Esophagus muscularis mucosa (tissue), 4 donors: ENCODE data around the gene RAD51B. TPM values are rescaled to one million over a fixed set of nuclear protein-coding genes. Genes with fewer than 3 reads are reported as not detected.

ENCODE experiments used
- DNase-seq: peaks from one replicate; pipeline ENCODE4 v3.0.0-alpha.2; 2017; ENCODE audit errors: extremely low spot score
- H3K27ac ChIP-seq, 4 donors: fragments of 200-600 bp; sonication (generic); replicated peaks in 1 of 4; 1 replicate in 3 of 4; 2 replicates in 1 of 4; pipeline ENCODE4 v1.5.1; 2016 to 2019; ENCODE audit warnings: mild to moderate bottlenecking in 1 of 4
- H3K27me3 ChIP-seq, 4 donors: fragments of 200-600 bp; sonication (generic); one replicate each; pipeline versions ENCODE4 v1.5.1 to v1.6.0; 2016 to 2019
- H3K36me3 ChIP-seq, 4 donors: fragments of 200-600 bp; sonication (generic); one replicate each; pipeline ENCODE4 v1.5.1; 2016 to 2019
- H3K4me1 ChIP-seq, 4 donors: fragments of 200-600 bp; sonication (generic); one replicate each; pipeline ENCODE4 v1.5.1; 2016 to 2019
- H3K4me3 ChIP-seq, 4 donors: fragments of 200-600 bp; sonication (generic); 1 replicate in 2 of 4; 2 replicates in 2 of 4; pipeline ENCODE4 v1.5.1; 2016 to 2019; ENCODE audit warnings: mild to moderate bottlenecking in 4 of 4, moderate library complexity in 1 of 4
- H3K9me3 ChIP-seq, 4 donors: fragments of 200-600 bp; sonication (generic); 1 replicate in 3 of 4; 2 replicates in 1 of 4; pipeline ENCODE4 v1.5.1; 2016 to 2019
- CTCF ChIP-seq, 3 experiments: fragments of 200-600 bp in 2 of 3; fragments of 450-650 bp in 1 of 3; sonication (generic) in 2 of 3; IDR thresholded peaks; one replicate each; pipeline ENCODE4 v1.5.1; 2017 to 2019; ENCODE audit warnings: antibody characterized with exemption in 3 of 3, mild to moderate bottlenecking in 2 of 3, moderate library complexity in 1 of 3
- EP300 ChIP-seq: sonication (generic); formaldehyde crosslinking; IDR thresholded peaks from one replicate; pipeline ENCODE4 v1.6.1; 2017; ENCODE audit warnings: antibody characterized with exemption
- POLR2A ChIP-seq: fragments of 450-650 bp; IDR thresholded peaks from one replicate; pipeline ENCODE4 v1.6.1; 2017; ENCODE audit warnings: antibody characterized with exemption, moderate library complexity, mild to moderate bottlenecking, low read depth
- POLR2AphosphoS5 ChIP-seq, 2 donors: sonication (generic); formaldehyde crosslinking; IDR thresholded peaks; one replicate each; pipeline ENCODE4 v1.6.1; 2017; ENCODE audit warnings: antibody characterized with exemption in 2 of 2
- WGBS: methylation state at CpG from one replicate; pipeline ENCODE4 v1.1.5; 2018; 5-methylcytosine and 5-hydroxymethylcytosine counted together
- intact Hi-C: fragments of 100-400 bp; cut with DNase I; formaldehyde crosslinking; loops from one replicate; pipeline ENCODE4 v1.15.1; 2023
- total RNA-seq, 4 donors: library from RNA; depleted of rRNA; stranded (reverse); fragments of >200 nt; gene quantifications; one replicate each; pipeline versions ENCODE4 v1.1.0 to v1.2.1, GENCODE V29; 2016

RAD51B gene
- total RNA-seq, 4 donors from 2014 or later: 2.8 to 11.1 (median 5.1) TPM

- no peak overlapping the region for H3K4me3 ChIP-seq
- no peaks in the 10 kb centered on the region for H3K9me3 ChIP-seq
- WGBS: 73% methylated on average over 3 of the region's 3 CpGs
- intact Hi-C loops: no loop called here
- DNase-seq: no peak
- no peaks in the 10 kb centered on the region for H3K27me3 ChIP-seq
- no peak overlapping the region for H3K27ac ChIP-seq
- H3K36me3 ChIP-seq: no peaks in the 10 kb centered on the region
- peaks cover 0 to 24% (median 11%) of the 10 kb centered on the region in 4 donors for H3K4me1 ChIP-seq
- TF ChIP-seq POLR2AphosphoS5 (IDR thresholded peaks at IDR 0.05) (no peak), EP300 (no peak), CTCF (IDR thresholded peaks at IDR 0.05) (no peak), POLR2A (no peak)
Measured at GRCh38 chr14:68723808-68724268, 904.3 kb downstream of the RAD51B start.

GRCh38 chr14:68724914-68725313 is 905.3 kb downstream of the RAD51B start:
- Histone ChIP-seq H3K4me3 (no peak overlapping the region), H3K27me3 (no peaks in the 10 kb centered on the region), H3K4me1 (peaks cover 6 to 35% (median 18%) of the 10 kb centered on the region in 4 donors), H3K36me3 (no peaks in the 10 kb centered on the region), H3K9me3 (no peaks in the 10 kb centered on the region), H3K27ac (no peak overlapping the region)
- DNase-seq: no peak
- 95% methylated on average over 3 of the region's 3 CpGs for WGBS
- intact Hi-C loops: no loop called here
- TF ChIP-seq CTCF (IDR thresholded peaks at IDR 0.05) (no peak), POLR2A (no peak), EP300 (no peak), POLR2AphosphoS5 (IDR thresholded peaks at IDR 0.05) (no peak)

- no peak for DNase-seq
- Histone ChIP-seq H3K36me3 (no peaks in the 10 kb centered on the region), H3K9me3 (no peaks in the 10 kb centered on the region), H3K4me3 (no peak overlapping the region), H3K27me3 (no peaks in the 10 kb centered on the region), H3K4me1 (peaks cover 19 to 47% (median 28%) of the 10 kb centered on the region in 4 donors), H3K27ac (no peak overlapping the region)
- TF ChIP-seq POLR2A (no peak), POLR2AphosphoS5 (IDR thresholded peaks at IDR 0.05) (no peak), EP300 (no peak), CTCF (IDR thresholded peaks at IDR 0.05) (no peak)
- intact Hi-C loops: no loop called here
- 95% methylated on average over 5 of the region's 5 CpGs for WGBS
Measured at GRCh38 chr14:68726093-68726695, 906.6 kb downstream of the RAD51B start.

- DNase-seq: no peak
- Histone ChIP-seq H3K9me3 (no peaks in the 10 kb centered on the region), H3K4me1 (peaks cover 23 to 48% (median 32%) of the 10 kb centered on the region in 4 donors), H3K27me3 (no peaks in the 10 kb centered on the region), H3K36me3 (no peaks in the 10 kb centered on the region), H3K27ac (no peak overlapping the region), H3K4me3 (no peak overlapping the region)
- TF ChIP-seq POLR2AphosphoS5 (IDR thresholded peaks at IDR 0.05): no peak
- TF ChIP-seq CTCF (IDR thresholded peaks at IDR 0.05): no peak
- no peak for TF ChIP-seq POLR2A
- TF ChIP-seq EP300: no peak
- WGBS: 91% methylated on average over 5 of the region's 5 CpGs
- intact Hi-C loops: no loop called here
Measured at GRCh38 chr14:68727315-68728047, 907.9 kb downstream of the RAD51B start.
